K562 (cell line): Measurements from ENCODE around the gene HIRIP3. TPM values are rescaled to one million over a fixed set of nuclear protein-coding genes. Genes with fewer than 3 reads are reported as not detected.

Experiments
- CAMTA2 ChIP-seq: fragments of 250-450 bp; sonication (Bioruptor Pico); conservative IDR thresholded peaks from 2 replicates; pipeline ENCODE4 v1.5.1; 2022
- CGGBP1 ChIP-seq: fragments of 250-450 bp; sonication (Bioruptor Pico); IDR thresholded peaks from 2 replicates; pipeline ENCODE4 v1.9.0; 2021; ENCODE audit warnings: mild to moderate bottlenecking
- FOXJ3 ChIP-seq: sonication (generic); formaldehyde crosslinking; IDR thresholded peaks from 2 replicates; pipeline ENCODE4 v1.4.0; 2020; ENCODE audit warnings: mild to moderate bottlenecking, missing genetic modification reagents
- GMEB1 ChIP-seq: fragments of 250-450 bp; sonication (Bioruptor Pico); IDR thresholded peaks from 2 replicates; pipeline ENCODE4 v1.4.0; 2020; ENCODE audit warnings: mild to moderate bottlenecking
- IRF9 ChIP-seq: fragments of 450-650 bp; IDR thresholded peaks from 2 replicates; pipeline ENCODE4 v1.6.1; 2016; ENCODE audit warnings: missing biosample characterization, missing genetic modification characterization
- KAT8 ChIP-seq: fragments of 450-650 bp; IDR thresholded peaks from 2 replicates; pipeline ENCODE4 v1.6.1; 2016; ENCODE audit warnings: low read depth, mild to moderate bottlenecking
- KLF6 ChIP-seq: fragments of 250-450 bp; sonication (Bioruptor Pico); IDR thresholded peaks from 2 replicates; pipeline ENCODE4 v1.4.0; 2020; ENCODE audit warnings: mild to moderate bottlenecking, moderate library complexity, borderline replicate concordance
- MTA3 ChIP-seq: fragments of 450-650 bp; formaldehyde crosslinking; IDR thresholded peaks from 2 replicates; pipeline ENCODE4 v1.6.1; 2017; ENCODE audit warnings: mild to moderate bottlenecking, borderline replicate concordance
- NFIX ChIP-seq: fragments of 250-450 bp; sonication (Bioruptor Pico); IDR thresholded peaks from 2 replicates; pipeline ENCODE4 v1.4.0; 2020; ENCODE audit warnings: low read depth, mild to moderate bottlenecking, moderate library complexity
- PHTF2 ChIP-seq: fragments of 250-450 bp; sonication (Bioruptor Pico); IDR thresholded peaks from 2 replicates; pipeline ENCODE4 v1.5.0; 2021; ENCODE audit warnings: mild to moderate bottlenecking
- POLR2AphosphoS2 ChIP-seq: IDR thresholded peaks from 2 replicates; pipeline ENCODE4 v1.6.1; 2012; ENCODE audit warnings: low read length, improper control_type of control experiment
- POLR2G ChIP-seq: fragments of 200-400 bp; formaldehyde crosslinking; IDR thresholded peaks from 2 replicates; pipeline ENCODE4 v1.6.1; 2017; ENCODE audit warnings: low read depth, mild to moderate bottlenecking, antibody characterized with exemption, low read length, moderate library complexity
- TAF7 ChIP-seq: fragments of 450-650 bp; IDR thresholded peaks from 2 replicates; pipeline ENCODE4 v1.6.1; 2016; ENCODE audit warnings: missing genetic modification characterization, missing compliant biosample characterization
- TEAD1 ChIP-seq, 2 experiments: fragments of 450-650 bp in 1 of 2; sonication (generic) in 1 of 2; formaldehyde crosslinking; IDR thresholded peaks; 2 replicates each; pipeline versions ENCODE4 v1.4.0 to v1.8.0; 2020 to 2022; ENCODE audit warnings: mild to moderate bottlenecking in 2 of 2, missing genetic modification reagents in 1 of 2
- TSC22D4 ChIP-seq: fragments of 450-650 bp; IDR thresholded peaks from 2 replicates; pipeline ENCODE4 v1.6.1; 2016; ENCODE audit warnings: missing genetic modification characterization, missing biosample characterization, control low read depth
- USF2 ChIP-seq: sonication (generic); formaldehyde crosslinking; IDR thresholded peaks from 2 replicates; pipeline ENCODE4 v1.5.0; 2020; ENCODE audit warnings: missing genetic modification reagents
- ZNF133 ChIP-seq: fragments of 250-450 bp; sonication (Bioruptor Pico); IDR thresholded peaks from 2 replicates; pipeline ENCODE4 v1.4.0; 2020; ENCODE audit warnings: mild to moderate bottlenecking
- ZNF175 ChIP-seq: fragments of 200-800 bp; sonication (Bioruptor generic); IDR thresholded peaks from 2 replicates; pipeline ENCODE4 v1.6.1; 2016; ENCODE audit warnings: low read depth, mild to moderate bottlenecking, missing genetic modification characterization, missing compliant biosample characterization
- ZNF639 ChIP-seq, 2 experiments: fragments of 200-800 bp in 1 of 2; sonication (Bioruptor generic) in 1 of 2; sonication (generic) in 1 of 2; formaldehyde crosslinking in 1 of 2; IDR thresholded peaks in 1 of 2; conservative IDR thresholded peaks in 1 of 2; 2 replicates each; pipeline versions ENCODE4 v1.5.0 to v1.6.1; 2016 to 2020; ENCODE audit warnings: missing compliant biosample characterization in 1 of 2, missing genetic modification characterization in 1 of 2, missing genetic modification reagents in 1 of 2
- ZNF655 ChIP-seq: fragments of 250-450 bp; sonication (Bioruptor Pico); IDR thresholded peaks from 2 replicates; pipeline ENCODE4 v1.5.0; 2021
- ZNF830 ChIP-seq: fragments of 250-450 bp; sonication (Bioruptor Pico); IDR thresholded peaks from 2 replicates; pipeline ENCODE4 v1.5.0; 2021; ENCODE audit warnings: mild to moderate bottlenecking
- polyA plus RNA-seq, 8 experiments: library from polyadenylated mRNA; depleted of rRNA in 4 of 8; stranded (reverse) in 5 of 8; unstranded in 3 of 8; fragments of >200 nt; fragmentation: Nextera tagmentation in 2 of 8; fragmentation: Illumina TruSeq in 1 of 8; extraction: Ambion mirVana in 2 of 8; extraction: Trizol in 1 of 8; gene quantifications; 2 replicates each; pipeline versions ENCODE4 v1.2.1 to v1.2.3, GENCODE V29; 2011 to 2014; ENCODE audit warnings: inconsistent platforms in 1 of 8, missing spikeins in 1 of 8
- total RNA-seq, 7 experiments: library from RNA; depleted of rRNA in 6 of 7; stranded (reverse); fragments of >200 nt in 6 of 7; fragmentation: Illumina TruSeq in 2 of 7; extraction: Trizol in 2 of 7; gene quantifications; 2 replicates each; pipeline versions ENCODE4 v1.2.1 to v1.2.3, GENCODE V29; 2011 to 2021; ENCODE audit warnings: low replicate concordance in 1 of 7

The HIRIP3 gene
- total and polyA plus RNA-seq, 9 of the 15 experiments (the other 6 are each of a cell fraction or from before 2014, with no cell fraction given), result 3.3 to 38.2 (median 18.2) TPM

GRCh38 chr16:29943846-29944799 is 51.3 kb downstream of the HIRIP3 start (continued):
- no peak; a peak in 2 of 4 replicates for TF ChIP-seq ZNF639 (CRISPR knock-in tag; conservative IDR thresholded peaks at IDR 0.05 in 1 of 2, IDR thresholded peaks at IDR 0.05 in 1 of 2)
- TF ChIP-seq TSC22D4 (tag), result no peak
- TF ChIP-seq NFIX, result no peak
- no peak for TF ChIP-seq ZNF175 (CRISPR knock-in tag)
- TF ChIP-seq POLR2AphosphoS2, result no peak
- TF ChIP-seq GMEB1 (CRISPR knock-in tag), result no peak
- no peak for TF ChIP-seq CGGBP1
- TF ChIP-seq PHTF2 (CRISPR knock-in tag), result no peak
- peak in 1 of 2 experiments; percentile 76; a peak in 1 of 4 replicates for TF ChIP-seq TEAD1 (CRISPR knock-in tag; IDR thresholded peaks at IDR 0.05)
- no peak for TF ChIP-seq ZNF655 (CRISPR knock-in tag)
- TF ChIP-seq KAT8, result no peak
- no peak for TF ChIP-seq IRF9
- TF ChIP-seq ZNF830 (CRISPR knock-in tag), result no peak
- peak; percentile 21; the same call in 1 of the 2 replicates for TF ChIP-seq MTA3
- no peak for TF ChIP-seq KLF6 (CRISPR knock-in tag)
- TF ChIP-seq FOXJ3 (CRISPR knock-in tag), result no peak
- TF ChIP-seq ZNF133 (CRISPR knock-in tag), result no peak
- TF ChIP-seq CAMTA2 (CRISPR knock-in tag), result no peak
- no peak for TF ChIP-seq TAF7
- TF ChIP-seq POLR2G, result no peak
- TF ChIP-seq USF2 (CRISPR knock-in tag), result no peak
